Mammary epithelial cell (primary cell): Measurements from ENCODE around the gene SRRM5.

Experiments used
- EZH2 ChIP-seq: IDR thresholded peaks from 2 replicates; pipeline ENCODE4 v1.6.1; 2012; ENCODE audit warnings: low read length, inconsistent platforms, borderline replicate concordance
- TF ChIP-seq, protein P1 (sequence below), 2 donors: IDR thresholded peaks in 1 of 2; conservative IDR thresholded peaks in 1 of 2; 2 replicates each; pipeline ENCODE4 v1.5.1; 2011 to 2012; ENCODE audit warnings: inconsistent platforms in 2 of 2, low read length in 2 of 2, mild to moderate bottlenecking in 2 of 2, control low read depth in 1 of 2, low read depth in 1 of 2; ENCODE audit not compliant: insufficient read depth in 1 of 2; ENCODE audit errors: extremely low read depth in 1 of 2

DNA sequence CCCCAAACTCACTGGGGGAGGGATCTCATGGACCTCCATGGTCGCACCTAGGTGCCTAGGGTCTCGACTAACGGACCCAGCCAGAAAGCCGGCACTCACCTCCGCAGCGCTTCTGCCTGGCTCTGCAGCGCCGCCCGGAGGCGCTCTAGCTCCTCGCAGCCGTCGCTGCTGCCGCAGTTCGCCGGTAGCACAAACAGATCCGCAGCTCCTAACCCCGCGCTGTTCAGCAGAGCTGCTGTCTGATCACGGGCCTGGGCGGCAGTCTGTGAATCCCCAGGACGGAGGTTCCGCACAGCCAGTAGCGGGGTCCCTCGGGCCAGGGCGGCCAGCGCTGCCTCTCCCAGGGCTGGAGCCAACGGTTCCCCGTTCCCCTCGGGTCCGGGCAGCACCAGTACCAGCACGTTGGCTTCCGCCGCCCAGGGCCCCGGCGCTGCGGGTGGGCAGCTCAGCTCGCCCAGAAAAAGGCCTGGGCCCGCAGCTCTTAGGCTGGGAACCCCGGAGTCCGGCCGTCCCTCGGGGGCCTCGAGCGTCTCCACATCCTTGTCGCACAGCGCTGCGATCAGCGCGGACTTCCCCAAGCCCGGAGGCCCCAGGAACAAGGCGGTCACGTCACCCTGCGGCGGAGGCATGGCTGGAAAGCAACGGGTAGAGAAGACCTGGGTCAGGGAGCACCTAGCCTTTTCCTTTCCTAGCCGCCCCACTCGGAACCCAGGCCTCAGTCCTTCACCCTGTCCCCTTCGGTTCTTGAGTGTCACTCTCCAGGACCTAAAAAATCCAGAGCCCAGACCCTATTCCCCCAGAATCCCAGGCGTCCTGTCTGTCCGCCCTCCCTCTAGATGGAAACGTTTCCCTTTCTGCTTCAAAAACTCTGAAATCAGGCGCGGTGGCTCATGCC, 16.9 kb upstream of the SRRM5 start:
- TF ChIP-seq EZH2, result no peak
- TF ChIP-seq, protein P1, sequence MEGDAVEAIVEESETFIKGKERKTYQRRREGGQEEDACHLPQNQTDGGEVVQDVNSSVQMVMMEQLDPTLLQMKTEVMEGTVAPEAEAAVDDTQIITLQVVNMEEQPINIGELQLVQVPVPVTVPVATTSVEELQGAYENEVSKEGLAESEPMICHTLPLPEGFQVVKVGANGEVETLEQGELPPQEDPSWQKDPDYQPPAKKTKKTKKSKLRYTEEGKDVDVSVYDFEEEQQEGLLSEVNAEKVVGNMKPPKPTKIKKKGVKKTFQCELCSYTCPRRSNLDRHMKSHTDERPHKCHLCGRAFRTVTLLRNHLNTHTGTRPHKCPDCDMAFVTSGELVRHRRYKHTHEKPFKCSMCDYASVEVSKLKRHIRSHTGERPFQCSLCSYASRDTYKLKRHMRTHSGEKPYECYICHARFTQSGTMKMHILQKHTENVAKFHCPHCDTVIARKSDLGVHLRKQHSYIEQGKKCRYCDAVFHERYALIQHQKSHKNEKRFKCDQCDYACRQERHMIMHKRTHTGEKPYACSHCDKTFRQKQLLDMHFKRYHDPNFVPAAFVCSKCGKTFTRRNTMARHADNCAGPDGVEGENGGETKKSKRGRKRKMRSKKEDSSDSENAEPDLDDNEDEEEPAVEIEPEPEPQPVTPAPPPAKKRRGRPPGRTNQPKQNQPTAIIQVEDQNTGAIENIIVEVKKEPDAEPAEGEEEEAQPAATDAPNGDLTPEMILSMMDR (conservative IDR thresholded peaks at IDR 0.05 in 1 of 2, IDR thresholded peaks at IDR 0.05 in 1 of 2; ENCODE audit: extremely low read depth in 1 of 2, insufficient read depth in 1 of 2, low read depth in 1 of 2, low read length in 2 of 2), result peak; percentile 91 to 98
